A549 (cell line): ENCODE results near the gene PPME1. TPM values are rescaled to one million over a fixed set of nuclear protein-coding genes. Genes with fewer than 3 reads are reported as not detected.

ENCODE experiments used
- ATAC-seq, 2 experiments: fragments of 200-7000 bp in 1 of 2; fragments of >200 bp in 1 of 2; cut with Nextera tagmentation in 1 of 2; cut with Tn5 transposase in 1 of 2; 3 replicates each; pipeline versions ENCODE4 v1.8.0 to v1.9.1; 2018 to 2020; ENCODE audit warnings: mild to moderate bottlenecking in 1 of 2, moderate library complexity in 1 of 2
- CTCF ChIA-PET: fragments of 300-600 bp; sonication (Branson Sonifier 250); formaldehyde crosslinking; extraction: SDS; loops from one replicate; lab custom pipeline; 2021; ENCODE audit warnings: antibody characterized with exemption, inconsistent platforms; lab: Yijun Ruan, JAX
- POLR2A ChIA-PET: fragments of 350-600 bp; formaldehyde crosslinking; extraction: SDS; loops from one replicate; lab custom pipeline; 2021; ENCODE audit warnings: antibody characterized with exemption, inconsistent platforms; lab: Yijun Ruan, JAX
- DNase-seq, 2 experiments: peaks; one replicate each; pipeline versions ENCODE4 v3.0.0 to v3.0.0-alpha.2; 2011 to 2016; ENCODE audit warnings: low read depth in 1 of 2, low spot score in 1 of 2
- FAIRE-seq: peaks from 2 replicates; lab custom pipeline; 2011; peaks lifted over from hg19 to GRCh38; lab: Jason Lieb, UNC
- H3K27ac ChIP-seq, 2 experiments: fragments of >200 bp; sonication (Bioruptor Twin); formaldehyde crosslinking; 3 replicates each; pipeline ENCODE4 v1.5.1; 2016 to 2017
- H3K4me1 ChIP-seq: fragments of >200 bp; sonication (Bioruptor Twin); formaldehyde crosslinking; 3 replicates; pipeline ENCODE4 v1.6.1; 2016
- H3K4me2 ChIP-seq: fragments of >200 bp; sonication (Bioruptor Twin); formaldehyde crosslinking; 3 replicates; pipeline ENCODE4 v1.6.1; 2016
- H3K4me3 ChIP-seq: fragments of >200 bp; sonication (Bioruptor Twin); formaldehyde crosslinking; 3 replicates; pipeline ENCODE4 v1.5.1; 2016
- H3K9me3 ChIP-seq: fragments of >200 bp; sonication (Bioruptor Twin); formaldehyde crosslinking; 3 replicates; pipeline ENCODE4 v1.6.1; 2016
- CBX8 ChIP-seq: fragments of 200-600 bp; sonication (generic); IDR thresholded peaks from 2 replicates; pipeline ENCODE4 v1.6.1; 2016
- EP300 ChIP-seq, 2 experiments: fragments of >200 bp; sonication (Bioruptor Twin); formaldehyde crosslinking; IDR thresholded peaks; 2 replicates in 1 of 2; 3 replicates in 1 of 2; pipeline ENCODE4 v1.6.1; 2016 to 2017
- ESRRA ChIP-seq: fragments of 150-350 bp; IDR thresholded peaks from 2 replicates; pipeline ENCODE4 v1.6.1; 2014; ENCODE audit warnings: mild to moderate bottlenecking, low read length, borderline replicate concordance
- FOSL2 ChIP-seq, 2 experiments: fragments of 450-650 bp in 1 of 2; fragments of >200 bp in 1 of 2; sonication (Bioruptor Twin) in 1 of 2; formaldehyde crosslinking; IDR thresholded peaks; 2 replicates each; pipeline versions ENCODE4 v1.5.0 to v1.6.1; 2016 to 2020; ENCODE audit warnings: mild to moderate bottlenecking in 1 of 2, moderate library complexity in 1 of 2
- GATA3 ChIP-seq: IDR thresholded peaks from 2 replicates; pipeline ENCODE4 v1.6.1; 2012; ENCODE audit warnings: borderline replicate concordance
- HDAC2 ChIP-seq: fragments of 200-600 bp; sonication (generic); IDR thresholded peaks from 2 replicates; pipeline ENCODE4 v1.6.1; 2016
- HOXA7 ChIP-seq: fragments of 250-450 bp; sonication (Bioruptor Pico); IDR thresholded peaks from 2 replicates; pipeline ENCODE4 v1.5.0; 2020; ENCODE audit warnings: mild to moderate bottlenecking, moderate library complexity
- HOXB5 ChIP-seq: fragments of 250-450 bp; sonication (Bioruptor Pico); IDR thresholded peaks from 2 replicates; pipeline ENCODE4 v1.5.0; 2020; ENCODE audit warnings: mild to moderate bottlenecking, moderate library complexity
- JUNB ChIP-seq: fragments of >200 bp; sonication (Bioruptor Twin); formaldehyde crosslinking; IDR thresholded peaks from 2 replicates; pipeline ENCODE4 v1.6.1; 2016
- KDM5A ChIP-seq: fragments of 200-600 bp; sonication (generic); IDR thresholded peaks from 2 replicates; pipeline ENCODE4 v1.6.1; 2016; ENCODE audit warnings: antibody characterized with exemption, mild to moderate bottlenecking
- POLR2AphosphoS2 ChIP-seq: conservative IDR thresholded peaks from 2 replicates; pipeline ENCODE4 v1.6.1; 2012; ENCODE audit warnings: low read length, improper control_type of control experiment, inconsistent platforms
- RCOR1 ChIP-seq: fragments of 150-350 bp; IDR thresholded peaks from 2 replicates; pipeline ENCODE4 v1.6.1; 2014; ENCODE audit warnings: antibody characterized with exemption, low read length, low read depth
- ZNF302 ChIP-seq: fragments of 250-450 bp; sonication (Bioruptor Pico); IDR thresholded peaks from 2 replicates; pipeline ENCODE4 v1.9.0; 2021; ENCODE audit warnings: inconsistent platforms, mild to moderate bottlenecking, moderate library complexity
- ZSCAN20 ChIP-seq: fragments of 250-450 bp; sonication (Bioruptor Pico); IDR thresholded peaks from 2 replicates; pipeline ENCODE4 v1.8.0; 2022; ENCODE audit warnings: mild to moderate bottlenecking, moderate library complexity
- WGBS: methylation state at CpG from one replicate; pipeline ENCODE4 v1.1.6; 2017; ENCODE audit errors: missing lambda C conversion rate; 5-methylcytosine and 5-hydroxymethylcytosine counted together
- polyA plus RNA-seq, 4 experiments: library from polyadenylated mRNA; depleted of rRNA in 3 of 4; stranded (reverse); fragments of >200 nt; fragmentation: RNase III in 1 of 4; extraction: RNeasy Plus Mini Kit Qiagen cat#74134 plus additional on column Dnase treatment in 1 of 4; gene quantifications; 2 replicates in 3 of 4; 3 replicates in 1 of 4; pipeline ENCODE4 v1.2.3, GENCODE V29; 2011 to 2017
- TF ChIP-seq, protein P1 (sequence below): fragments of 450-650 bp; IDR thresholded peaks from 2 replicates; pipeline ENCODE4 v1.6.1; 2014; ENCODE audit warnings: antibody characterized with exemption
- TF ChIP-seq, protein P2 (sequence below): fragments of >200 bp; sonication (Bioruptor Twin); formaldehyde crosslinking; IDR thresholded peaks from 3 replicates; pipeline ENCODE4 v1.5.1; 2016
- TF ChIP-seq, protein P3 (sequence below): fragments of 150-350 bp; IDR thresholded peaks from 2 replicates; pipeline ENCODE4 v1.6.1; 2014; ENCODE audit warnings: low read depth, mild to moderate bottlenecking, low read length
- TF ChIP-seq, protein P4 (sequence below): fragments of 200-600 bp; sonication (generic); IDR thresholded peaks from 2 replicates; pipeline ENCODE4 v1.6.1; 2016; ENCODE audit warnings: antibody characterized with exemption, mild to moderate bottlenecking, moderate library complexity
- TF ChIP-seq, protein P5 (sequence below): fragments of 250-450 bp; sonication (Bioruptor Pico); IDR thresholded peaks from 2 replicates; pipeline ENCODE4 v1.5.0; 2021; ENCODE audit warnings: mild to moderate bottlenecking, moderate library complexity, borderline replicate concordance

The PPME1 gene
- polyA plus RNA-seq, 2 of the 4 experiments (the other 2 are of a cell fraction), result 82.6 to 89.8 TPM

DNA sequence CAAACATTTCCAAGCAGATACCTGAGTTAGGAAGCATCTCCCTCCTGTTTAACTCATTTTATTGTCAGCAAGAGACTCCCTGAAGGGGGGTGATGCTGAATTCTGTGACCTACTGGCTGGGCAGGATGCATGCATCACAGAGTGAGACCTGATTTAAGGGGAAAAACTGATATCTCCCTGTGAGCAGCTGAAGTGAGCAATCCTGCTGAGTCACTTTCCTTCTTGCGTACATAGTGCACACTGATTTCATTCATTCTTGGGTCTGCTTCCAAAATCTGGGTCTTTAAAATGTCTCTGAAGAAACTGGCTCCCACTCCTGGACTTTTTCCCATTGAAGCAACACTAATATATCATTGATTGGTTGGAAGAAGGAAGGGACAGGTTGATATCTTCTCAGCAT is 117.1 kb downstream of the PPME1 start (continued):
- TF ChIP-seq GATA3 (peak; percentile 84), ZNF302 (CRISPR knock-in tag) (no peak), ESRRA (no peak), JUNB (peak; percentile 91), CBX8 (no peak), EP300 (IDR thresholded peaks at IDR 0.05) (peak; percentile 92 to 93; a peak in 3 of 5 replicates), KDM5A (no peak), ZSCAN20 (CRISPR knock-in tag) (no peak), HOXB5 (peak; percentile 0; the same call in 1 of the 2 replicates), RCOR1 (no peak), POLR2AphosphoS2 (no peak), FOSL2 (IDR thresholded peaks at IDR 0.05) (peak; percentile 77; the same call in 1 of the 2 replicates), FOSL2 (CRISPR knock-in tag; IDR thresholded peaks at IDR 0.05) (peak; percentile 94), HDAC2 (no peak), HOXA7 (CRISPR knock-in tag) (no peak)
- TF ChIP-seq, protein P1, sequence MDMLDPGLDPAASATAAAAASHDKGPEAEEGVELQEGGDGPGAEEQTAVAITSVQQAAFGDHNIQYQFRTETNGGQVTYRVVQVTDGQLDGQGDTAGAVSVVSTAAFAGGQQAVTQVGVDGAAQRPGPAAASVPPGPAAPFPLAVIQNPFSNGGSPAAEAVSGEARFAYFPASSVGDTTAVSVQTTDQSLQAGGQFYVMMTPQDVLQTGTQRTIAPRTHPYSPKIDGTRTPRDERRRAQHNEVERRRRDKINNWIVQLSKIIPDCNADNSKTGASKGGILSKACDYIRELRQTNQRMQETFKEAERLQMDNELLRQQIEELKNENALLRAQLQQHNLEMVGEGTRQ, result no peak
- TF ChIP-seq, protein P2, sequence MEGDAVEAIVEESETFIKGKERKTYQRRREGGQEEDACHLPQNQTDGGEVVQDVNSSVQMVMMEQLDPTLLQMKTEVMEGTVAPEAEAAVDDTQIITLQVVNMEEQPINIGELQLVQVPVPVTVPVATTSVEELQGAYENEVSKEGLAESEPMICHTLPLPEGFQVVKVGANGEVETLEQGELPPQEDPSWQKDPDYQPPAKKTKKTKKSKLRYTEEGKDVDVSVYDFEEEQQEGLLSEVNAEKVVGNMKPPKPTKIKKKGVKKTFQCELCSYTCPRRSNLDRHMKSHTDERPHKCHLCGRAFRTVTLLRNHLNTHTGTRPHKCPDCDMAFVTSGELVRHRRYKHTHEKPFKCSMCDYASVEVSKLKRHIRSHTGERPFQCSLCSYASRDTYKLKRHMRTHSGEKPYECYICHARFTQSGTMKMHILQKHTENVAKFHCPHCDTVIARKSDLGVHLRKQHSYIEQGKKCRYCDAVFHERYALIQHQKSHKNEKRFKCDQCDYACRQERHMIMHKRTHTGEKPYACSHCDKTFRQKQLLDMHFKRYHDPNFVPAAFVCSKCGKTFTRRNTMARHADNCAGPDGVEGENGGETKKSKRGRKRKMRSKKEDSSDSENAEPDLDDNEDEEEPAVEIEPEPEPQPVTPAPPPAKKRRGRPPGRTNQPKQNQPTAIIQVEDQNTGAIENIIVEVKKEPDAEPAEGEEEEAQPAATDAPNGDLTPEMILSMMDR, result no peak
- TF ChIP-seq, protein P3, sequence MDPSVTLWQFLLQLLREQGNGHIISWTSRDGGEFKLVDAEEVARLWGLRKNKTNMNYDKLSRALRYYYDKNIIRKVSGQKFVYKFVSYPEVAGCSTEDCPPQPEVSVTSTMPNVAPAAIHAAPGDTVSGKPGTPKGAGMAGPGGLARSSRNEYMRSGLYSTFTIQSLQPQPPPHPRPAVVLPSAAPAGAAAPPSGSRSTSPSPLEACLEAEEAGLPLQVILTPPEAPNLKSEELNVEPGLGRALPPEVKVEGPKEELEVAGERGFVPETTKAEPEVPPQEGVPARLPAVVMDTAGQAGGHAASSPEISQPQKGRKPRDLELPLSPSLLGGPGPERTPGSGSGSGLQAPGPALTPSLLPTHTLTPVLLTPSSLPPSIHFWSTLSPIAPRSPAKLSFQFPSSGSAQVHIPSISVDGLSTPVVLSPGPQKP, result no peak
- TF ChIP-seq, protein P4, sequence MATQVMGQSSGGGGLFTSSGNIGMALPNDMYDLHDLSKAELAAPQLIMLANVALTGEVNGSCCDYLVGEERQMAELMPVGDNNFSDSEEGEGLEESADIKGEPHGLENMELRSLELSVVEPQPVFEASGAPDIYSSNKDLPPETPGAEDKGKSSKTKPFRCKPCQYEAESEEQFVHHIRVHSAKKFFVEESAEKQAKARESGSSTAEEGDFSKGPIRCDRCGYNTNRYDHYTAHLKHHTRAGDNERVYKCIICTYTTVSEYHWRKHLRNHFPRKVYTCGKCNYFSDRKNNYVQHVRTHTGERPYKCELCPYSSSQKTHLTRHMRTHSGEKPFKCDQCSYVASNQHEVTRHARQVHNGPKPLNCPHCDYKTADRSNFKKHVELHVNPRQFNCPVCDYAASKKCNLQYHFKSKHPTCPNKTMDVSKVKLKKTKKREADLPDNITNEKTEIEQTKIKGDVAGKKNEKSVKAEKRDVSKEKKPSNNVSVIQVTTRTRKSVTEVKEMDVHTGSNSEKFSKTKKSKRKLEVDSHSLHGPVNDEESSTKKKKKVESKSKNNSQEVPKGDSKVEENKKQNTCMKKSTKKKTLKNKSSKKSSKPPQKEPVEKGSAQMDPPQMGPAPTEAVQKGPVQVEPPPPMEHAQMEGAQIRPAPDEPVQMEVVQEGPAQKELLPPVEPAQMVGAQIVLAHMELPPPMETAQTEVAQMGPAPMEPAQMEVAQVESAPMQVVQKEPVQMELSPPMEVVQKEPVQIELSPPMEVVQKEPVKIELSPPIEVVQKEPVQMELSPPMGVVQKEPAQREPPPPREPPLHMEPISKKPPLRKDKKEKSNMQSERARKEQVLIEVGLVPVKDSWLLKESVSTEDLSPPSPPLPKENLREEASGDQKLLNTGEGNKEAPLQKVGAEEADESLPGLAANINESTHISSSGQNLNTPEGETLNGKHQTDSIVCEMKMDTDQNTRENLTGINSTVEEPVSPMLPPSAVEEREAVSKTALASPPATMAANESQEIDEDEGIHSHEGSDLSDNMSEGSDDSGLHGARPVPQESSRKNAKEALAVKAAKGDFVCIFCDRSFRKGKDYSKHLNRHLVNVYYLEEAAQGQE, result no peak

DNA sequence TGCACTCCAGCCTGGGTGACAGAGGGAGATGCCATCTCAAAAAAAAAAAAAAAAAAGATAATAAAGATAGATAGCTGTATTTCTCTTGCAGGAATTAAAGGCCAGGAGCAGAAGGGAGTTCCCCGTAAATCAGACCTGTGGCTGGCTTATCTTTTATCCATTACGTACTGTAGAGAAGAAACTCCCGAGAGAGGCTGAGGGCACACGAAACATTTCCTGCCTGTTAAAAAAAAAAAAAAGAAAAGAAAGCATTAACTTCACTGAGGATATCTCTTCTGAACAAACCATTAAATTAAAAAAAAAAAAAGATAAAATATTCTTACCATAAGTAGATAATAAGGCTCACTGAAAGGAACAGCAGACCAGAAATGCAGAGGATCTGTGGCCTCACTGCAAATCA is 117.8 kb downstream of the PPME1 start:
- POLR2A ChIA-PET, result no interaction called here

More for the DNA sequence above, 117.8 kb downstream of the PPME1 start:
- H3K9me3 ChIP-seq, result 0 out of 3 replicates have a peak, but pooled peaks cover 2% of the 10 kb centered on the region
- H3K4me3 ChIP-seq, result no peak overlapping the region
- DNase-seq (no peak), FAIRE-seq (no peak), ATAC-seq (no peak)
- peaks cover 52% of the 10 kb centered on the region for H3K4me1 ChIP-seq
- TF ChIP-seq FOSL2 (IDR thresholded peaks at IDR 0.05) (no peak), FOSL2 (CRISPR knock-in tag; IDR thresholded peaks at IDR 0.05) (no peak), POLR2AphosphoS2 (no peak)
- TF ChIP-seq, protein P5, sequence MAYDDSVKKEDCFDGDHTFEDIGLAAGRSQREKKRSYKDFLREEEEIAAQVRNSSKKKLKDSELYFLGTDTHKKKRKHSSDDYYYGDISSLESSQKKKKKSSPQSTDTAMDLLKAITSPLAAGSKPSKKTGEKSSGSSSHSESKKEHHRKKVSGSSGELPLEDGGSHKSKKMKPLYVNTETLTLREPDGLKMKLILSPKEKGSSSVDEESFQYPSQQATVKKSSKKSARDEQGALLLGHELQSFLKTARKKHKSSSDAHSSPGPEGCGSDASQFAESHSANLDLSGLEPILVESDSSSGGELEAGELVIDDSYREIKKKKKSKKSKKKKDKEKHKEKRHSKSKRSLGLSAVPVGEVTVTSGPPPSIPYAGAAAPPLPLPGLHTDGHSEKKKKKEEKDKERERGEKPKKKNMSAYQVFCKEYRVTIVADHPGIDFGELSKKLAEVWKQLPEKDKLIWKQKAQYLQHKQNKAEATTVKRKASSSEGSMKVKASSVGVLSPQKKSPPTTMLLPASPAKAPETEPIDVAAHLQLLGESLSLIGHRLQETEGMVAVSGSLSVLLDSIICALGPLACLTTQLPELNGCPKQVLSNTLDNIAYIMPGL, result no peak
- CTCF ChIA-PET, result interaction anchor here (1.7 kb wide), 1 partner anchor 10 kb away, joined by 4 read pairs; no protein-coding TSS in a partner anchor
- H3K27ac ChIP-seq, result peak overlapping the region; percentile 96 to 97
- WGBS, result 88% methylated on average over 4 of the region's 4 CpGs
- peak overlapping the region; percentile 47; the same call in 2 of the 3 replicates for H3K4me2 ChIP-seq
